Activated T-cell treated with anti-CD3 and anti-CD28 coated beads, Interleukin-2, amount 50 U/mL, for 48 hours (primary cell): ENCODE measurements around the gene B3GNT3.

Experiments used
- DNase-seq, 2 experiments: peaks; one replicate each; pipeline ENCODE4 v3.0.0-alpha.2; 2020

Gene B3GNT3

GRCh38 chr19:17835182-17836006 lies 40.5 kb downstream of the B3GNT3 start:
- no peak for DNase-seq

- no peak for DNase-seq
Measured at GRCh38 chr19:17836530-17836929, 41.6 kb downstream of the B3GNT3 start.

GRCh38 chr19:17837972-17838371 lies 43.0 kb downstream of the B3GNT3 start:
- no peak for DNase-seq

GRCh38 chr19:17840019-17840418 lies 45.1 kb downstream of the B3GNT3 start:
- DNase-seq: no peak

- no peak for DNase-seq
Measured at GRCh38 chr19:17841371-17841809, 46.5 kb downstream of the B3GNT3 start.

- DNase-seq: peak; percentile 89 to 93
Measured at GRCh38 chr19:17841810-17842662, 47.1 kb downstream of the B3GNT3 start.

- DNase-seq: no peak
Measured at GRCh38 chr19:17842663-17843291, 47.8 kb downstream of the B3GNT3 start.

- no peak for DNase-seq
Measured at GRCh38 chr19:17843292-17843827, 48.4 kb downstream of the B3GNT3 start.

GRCh38 chr19:17843908-17844490 lies 49.1 kb downstream of the B3GNT3 start:
- no peak for DNase-seq

GRCh38 chr19:17846146-17846545 lies 51.2 kb downstream of the B3GNT3 start:
- peak; percentile 53 to 55 for DNase-seq

GRCh38 chr19:17847538-17848366 lies 52.8 kb downstream of the B3GNT3 start, which contains the start of gene JAK3:
Gene JAK3 (minus strand): TSS chr19:17847982. CDS start chr19:17844417, 3,565 bp downstream.
- peak; percentile 94 to 95 for DNase-seq

GRCh38 chr19:17848595-17849292 lies 53.8 kb downstream of the B3GNT3 start:
- DNase-seq: no peak

- no peak for DNase-seq
Measured at GRCh38 chr19:17854061-17854460, 59.1 kb downstream of the B3GNT3 start.

- DNase-seq: peak; percentile 97
Measured at GRCh38 chr19:17855280-17856152, 60.6 kb downstream of the B3GNT3 start.

GRCh38 chr19:17859533-17860330 lies 64.8 kb downstream of the B3GNT3 start, which contains the start of gene RPL18A:
Gene RPL18A (plus strand): TSS chr19:17859910. CDS start chr19:17859957, 47 bp downstream.
- peak; percentile 99 for DNase-seq

- no peak for DNase-seq
Measured at GRCh38 chr19:17860331-17860992, 65.5 kb downstream of the B3GNT3 start.

- peak in 1 of 2 experiments; percentile 39 for DNase-seq
Measured at GRCh38 chr19:17860993-17861360, 66.0 kb downstream of the B3GNT3 start.
